Measurements from ENCODE around the gene TMEM247.

Gene TMEM247

GRCh38 chr2:46479265-46479664 lies at the start of gene TMEM247:
TSS of gene TMEM247 (plus strand) at chr2:46479565.
- no peak for DNase-seq (ENCODE audit: low spot score)

- no peak for DNase-seq (ENCODE audit: low spot score)
Measured at GRCh38 chr2:46430413-46430812, 49.0 kb upstream of the TMEM247 start.

GRCh38 chr2:46430992-46431391 lies 48.4 kb upstream of the TMEM247 start:
- no peak for DNase-seq (ENCODE audit: low spot score)

GRCh38 chr2:46431481-46432235 lies 47.7 kb upstream of the TMEM247 start:
- DNase-seq (ENCODE audit: low spot score) = no peak

- DNase-seq (ENCODE audit: low spot score) = no peak
Measured at GRCh38 chr2:46434851-46435273, 44.5 kb upstream of the TMEM247 start.

- DNase-seq (ENCODE audit: low spot score) = no peak
Measured at GRCh38 chr2:46435353-46435752, 44.0 kb upstream of the TMEM247 start.

- DNase-seq (ENCODE audit: low spot score) = no peak
Measured at GRCh38 chr2:46435796-46436360, 43.5 kb upstream of the TMEM247 start.

- no peak for DNase-seq (ENCODE audit: low spot score)
Measured at GRCh38 chr2:46436800-46437199, 42.6 kb upstream of the TMEM247 start.

GRCh38 chr2:46438102-46438501 lies 41.3 kb upstream of the TMEM247 start:
- no peak for DNase-seq (ENCODE audit: low spot score)

- no peak for DNase-seq (ENCODE audit: low spot score)
Measured at GRCh38 chr2:46438794-46439193, 40.6 kb upstream of the TMEM247 start.

- DNase-seq (ENCODE audit: low spot score) = no peak
Measured at GRCh38 chr2:46439582-46439981, 39.8 kb upstream of the TMEM247 start.

GRCh38 chr2:46441838-46442712 lies 37.3 kb upstream of the TMEM247 start:
- no peak for DNase-seq (ENCODE audit: low spot score)

GRCh38 chr2:46444732-46445131 lies 34.6 kb upstream of the TMEM247 start:
- no peak for DNase-seq (ENCODE audit: low spot score)

- no peak for DNase-seq (ENCODE audit: low spot score)
Measured at GRCh38 chr2:46445556-46445955, 33.8 kb upstream of the TMEM247 start.

- DNase-seq (ENCODE audit: low spot score) = no peak
Measured at GRCh38 chr2:46446871-46447568, 32.3 kb upstream of the TMEM247 start.

- DNase-seq (ENCODE audit: low spot score) = no peak
Measured at GRCh38 chr2:46447649-46448048, 31.7 kb upstream of the TMEM247 start.

GRCh38 chr2:46448111-46448510 lies 31.3 kb upstream of the TMEM247 start:
- no peak for DNase-seq (ENCODE audit: low spot score)

- no peak for DNase-seq (ENCODE audit: low spot score)
Measured at GRCh38 chr2:46448641-46449040, 30.7 kb upstream of the TMEM247 start.

- DNase-seq (ENCODE audit: low spot score) = no peak
Measured at GRCh38 chr2:46449700-46450099, 29.7 kb upstream of the TMEM247 start.

GRCh38 chr2:46451131-46451711 lies 28.1 kb upstream of the TMEM247 start:
- DNase-seq (ENCODE audit: low spot score) = no peak

- DNase-seq (ENCODE audit: low spot score) = no peak
Measured at GRCh38 chr2:46456789-46457188, 22.6 kb upstream of the TMEM247 start.

All from RKO (cell line).